ENCODE results near the gene POTEJ.
"Not testable (repeated sequence)": the region's sequence is repeated elsewhere in the genome, so short reads cannot be mapped to it uniquely, and the experiment has no call there.

- TF ChIP-seq CTCF (IDR thresholded peaks at IDR 0.05; ENCODE audit: low read depth, low read length, missing input control); RAD21 (IDR thresholded peaks at IDR 0.05); HNF4A (conservative IDR thresholded peaks at IDR 0.05); YY1 (IDR thresholded peaks at IDR 0.05); HNF4G (IDR thresholded peaks at IDR 0.05); ZBTB33 (IDR thresholded peaks at IDR 0.05); ATF3 (IDR thresholded peaks at IDR 0.05): not testable (repeated sequence)
Observed at GRCh38 chr2:130693474-130693873, 82.2 kb downstream of the POTEJ start.

Data from liver (tissue), 3 donors.